HG02588 (cell line): Measurements from ENCODE around the gene GPC1.

Experiments
- ATAC-seq: cut with Tn5 transposase; IDR thresholded peaks from one replicate; pipeline ENCODE4 v1.9.1; 2021; ENCODE audit warnings: mild to moderate bottlenecking, moderate library complexity; ENCODE audit not compliant: unreplicated experiment

Gene GPC1

GRCh38 chr2:240396623-240397541 lies 38.6 kb upstream of the GPC1 start:
- no peak for ATAC-seq

GRCh38 chr2:240397542-240397916 lies 37.9 kb upstream of the GPC1 start:
- ATAC-seq, result no peak

- ATAC-seq, result no peak
Observed at GRCh38 chr2:240397924-240398645, 37.4 kb upstream of the GPC1 start.

GRCh38 chr2:240398661-240399267 lies 36.7 kb upstream of the GPC1 start:
- no peak for ATAC-seq

- ATAC-seq, result no peak
Observed at GRCh38 chr2:240399419-240400324, 35.8 kb upstream of the GPC1 start.

- ATAC-seq, result no peak
Observed at GRCh38 chr2:240400371-240401161, 34.9 kb upstream of the GPC1 start.

GRCh38 chr2:240401308-240401707 lies 34.2 kb upstream of the GPC1 start:
- no peak for ATAC-seq

GRCh38 chr2:240401781-240402551 lies 33.5 kb upstream of the GPC1 start:
- no peak for ATAC-seq

- no peak for ATAC-seq
Observed at GRCh38 chr2:240402566-240403272, 32.7 kb upstream of the GPC1 start.

GRCh38 chr2:240403396-240404104 lies 31.9 kb upstream of the GPC1 start:
- no peak for ATAC-seq

- no peak for ATAC-seq
Observed at GRCh38 chr2:240404174-240404852, 31.1 kb upstream of the GPC1 start.

GRCh38 chr2:240405133-240405532 lies 30.3 kb upstream of the GPC1 start:
- ATAC-seq, result no peak

GRCh38 chr2:240405684-240406313 lies 29.7 kb upstream of the GPC1 start:
- no peak for ATAC-seq

- ATAC-seq, result no peak
Observed at GRCh38 chr2:240407090-240407489, 28.4 kb upstream of the GPC1 start.

- ATAC-seq, result no peak
Observed at GRCh38 chr2:240410004-240410403, 25.5 kb upstream of the GPC1 start.

- no peak for ATAC-seq
Observed at GRCh38 chr2:240410808-240411207, 24.7 kb upstream of the GPC1 start.
